ENCODE results near the gene PKP3.
"Not testable (repeated sequence)": the region's sequence is repeated elsewhere in the genome, so short reads cannot be mapped to it uniquely, and the experiment has no call there.

PKP3 gene

GRCh38 chr11:363443-363805 lies 30.6 kb upstream of the PKP3 start:
- DNase-seq, result not testable (repeated sequence)

- no peak for DNase-seq
Observed at GRCh38 chr11:363948-364761, 29.9 kb upstream of the PKP3 start.

GRCh38 chr11:364991-365725 lies 28.9 kb upstream of the PKP3 start:
- no peak for DNase-seq

GRCh38 chr11:365831-366230 lies 28.2 kb upstream of the PKP3 start:
- DNase-seq, result no peak

- no peak for DNase-seq
Observed at GRCh38 chr11:367956-368413, 26.0 kb upstream of the PKP3 start.

- DNase-seq, result no peak
Observed at GRCh38 chr11:368414-369335, 25.3 kb upstream of the PKP3 start.

GRCh38 chr11:369336-370018 lies 24.5 kb upstream of the PKP3 start, which contains the start of gene B4GALNT4:
Gene B4GALNT4 (plus strand): TSS chr11:369499. CDS start chr11:369804, 305 bp downstream.
- DNase-seq, result no peak

GRCh38 chr11:370070-370941 lies 23.7 kb upstream of the PKP3 start:
- DNase-seq, result no peak

GRCh38 chr11:371051-371450 lies 23.0 kb upstream of the PKP3 start:
- no peak for DNase-seq

GRCh38 chr11:371716-372590 lies 22.1 kb upstream of the PKP3 start:
- DNase-seq, result no peak

GRCh38 chr11:372809-373715 lies 20.9 kb upstream of the PKP3 start:
- DNase-seq, result no peak

- DNase-seq, result no peak
Observed at GRCh38 chr11:373716-374551, 20.1 kb upstream of the PKP3 start.

- no peak for DNase-seq
Observed at GRCh38 chr11:375065-376025, 18.7 kb upstream of the PKP3 start.

GRCh38 chr11:376531-377173 lies 17.4 kb upstream of the PKP3 start:
- no peak for DNase-seq

- no peak for DNase-seq
Observed at GRCh38 chr11:377174-377865, 16.7 kb upstream of the PKP3 start.

Data from cortex of kidney (tissue), 1 donor.